ENCODE measurements around the gene LYRM7.
"Not testable (repeated sequence)": the region's sequence is repeated elsewhere in the genome, so short reads cannot be mapped to it uniquely, and the experiment has no call there.

The LYRM7 gene

GRCh38 chr5:131170540-131171275 lies at the start of gene LYRM7:
TSS of gene LYRM7 (plus strand) at chr5:131170944. CDS start at chr5:131171021, 77 bp downstream.
- peak; percentile 98 for DNase-seq (ENCODE audit: low read depth)

GRCh38 chr5:131127244-131127643 lies 43.5 kb upstream of the LYRM7 start:
- DNase-seq (ENCODE audit: low read depth), result not testable (repeated sequence)

GRCh38 chr5:131129306-131129705 lies 41.4 kb upstream of the LYRM7 start:
- no peak for DNase-seq (ENCODE audit: low read depth)

- DNase-seq (ENCODE audit: low read depth), result not testable (repeated sequence)
Measured at GRCh38 chr5:131133091-131133490, 37.7 kb upstream of the LYRM7 start.

GRCh38 chr5:131138406-131138805 lies 32.3 kb upstream of the LYRM7 start:
- DNase-seq (ENCODE audit: low read depth), result not testable (repeated sequence)

- DNase-seq (ENCODE audit: low read depth), result no peak
Measured at GRCh38 chr5:131139321-131139720, 31.4 kb upstream of the LYRM7 start.

GRCh38 chr5:131142970-131143617 lies 27.6 kb upstream of the LYRM7 start:
- DNase-seq (ENCODE audit: low read depth), result no peak

- no peak for DNase-seq (ENCODE audit: low read depth)
Measured at GRCh38 chr5:131147258-131147657, 23.5 kb upstream of the LYRM7 start.

- no peak for DNase-seq (ENCODE audit: low read depth)
Measured at GRCh38 chr5:131148835-131149234, 21.9 kb upstream of the LYRM7 start.

GRCh38 chr5:131150408-131150807 lies 20.3 kb upstream of the LYRM7 start:
- no peak for DNase-seq (ENCODE audit: low read depth)

- no peak for DNase-seq (ENCODE audit: low read depth)
Measured at GRCh38 chr5:131151216-131151615, 19.5 kb upstream of the LYRM7 start.

- DNase-seq (ENCODE audit: low read depth), result no peak
Measured at GRCh38 chr5:131156385-131156784, 14.4 kb upstream of the LYRM7 start.

- DNase-seq (ENCODE audit: low read depth), result no peak
Measured at GRCh38 chr5:131156957-131157356, 13.8 kb upstream of the LYRM7 start.

GRCh38 chr5:131160134-131160533 lies 10.6 kb upstream of the LYRM7 start:
- no peak for DNase-seq (ENCODE audit: low read depth)

- no peak for DNase-seq (ENCODE audit: low read depth)
Measured at GRCh38 chr5:131163276-131164119, 7.2 kb upstream of the LYRM7 start.

GRCh38 chr5:131164191-131165118 lies 6.3 kb upstream of the LYRM7 start:
- no peak for DNase-seq (ENCODE audit: low read depth)

GRCh38 chr5:131165119-131165727 lies 5.5 kb upstream of the LYRM7 start, which contains the start of gene HINT1:
TSS of gene HINT1 (minus strand) at chr5:131165256. CDS start at chr5:131165205, 51 bp downstream.
- no peak for DNase-seq (ENCODE audit: low read depth)

GRCh38 chr5:131167615-131168014 lies 3.1 kb upstream of the LYRM7 start:
- no peak for DNase-seq (ENCODE audit: low read depth)

- no peak for DNase-seq (ENCODE audit: low read depth)
Measured at GRCh38 chr5:131169810-131170539, 769 bp upstream of the LYRM7 start.

- no peak for DNase-seq (ENCODE audit: low read depth)
Measured at GRCh38 chr5:131171276-131171810, 599 bp downstream of the LYRM7 start.
